ENCODE measurements around the gene SHROOM2.

GRCh38 chrX:9911487-9911886 lies 125.3 kb downstream of the SHROOM2 start:
- TF ChIP-seq, protein P1, sequence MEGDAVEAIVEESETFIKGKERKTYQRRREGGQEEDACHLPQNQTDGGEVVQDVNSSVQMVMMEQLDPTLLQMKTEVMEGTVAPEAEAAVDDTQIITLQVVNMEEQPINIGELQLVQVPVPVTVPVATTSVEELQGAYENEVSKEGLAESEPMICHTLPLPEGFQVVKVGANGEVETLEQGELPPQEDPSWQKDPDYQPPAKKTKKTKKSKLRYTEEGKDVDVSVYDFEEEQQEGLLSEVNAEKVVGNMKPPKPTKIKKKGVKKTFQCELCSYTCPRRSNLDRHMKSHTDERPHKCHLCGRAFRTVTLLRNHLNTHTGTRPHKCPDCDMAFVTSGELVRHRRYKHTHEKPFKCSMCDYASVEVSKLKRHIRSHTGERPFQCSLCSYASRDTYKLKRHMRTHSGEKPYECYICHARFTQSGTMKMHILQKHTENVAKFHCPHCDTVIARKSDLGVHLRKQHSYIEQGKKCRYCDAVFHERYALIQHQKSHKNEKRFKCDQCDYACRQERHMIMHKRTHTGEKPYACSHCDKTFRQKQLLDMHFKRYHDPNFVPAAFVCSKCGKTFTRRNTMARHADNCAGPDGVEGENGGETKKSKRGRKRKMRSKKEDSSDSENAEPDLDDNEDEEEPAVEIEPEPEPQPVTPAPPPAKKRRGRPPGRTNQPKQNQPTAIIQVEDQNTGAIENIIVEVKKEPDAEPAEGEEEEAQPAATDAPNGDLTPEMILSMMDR (conservative IDR thresholded peaks at IDR 0.05 in 1 of 2, IDR thresholded peaks at IDR 0.05 in 1 of 2; ENCODE audit: low read depth in 1 of 2, low read length in 2 of 2) = no peak
- no peak for TF ChIP-seq EZH2 (IDR thresholded peaks at IDR 0.05; ENCODE audit: low read length, missing control alignments)
